ENCODE data around the gene NGDN. TPM values are rescaled to one million over a fixed set of nuclear protein-coding genes. Genes with fewer than 3 reads are reported as not detected.

The NGDN gene
- total RNA-seq, 1 donor from 2014 or later = 34.6 TPM

DNA sequence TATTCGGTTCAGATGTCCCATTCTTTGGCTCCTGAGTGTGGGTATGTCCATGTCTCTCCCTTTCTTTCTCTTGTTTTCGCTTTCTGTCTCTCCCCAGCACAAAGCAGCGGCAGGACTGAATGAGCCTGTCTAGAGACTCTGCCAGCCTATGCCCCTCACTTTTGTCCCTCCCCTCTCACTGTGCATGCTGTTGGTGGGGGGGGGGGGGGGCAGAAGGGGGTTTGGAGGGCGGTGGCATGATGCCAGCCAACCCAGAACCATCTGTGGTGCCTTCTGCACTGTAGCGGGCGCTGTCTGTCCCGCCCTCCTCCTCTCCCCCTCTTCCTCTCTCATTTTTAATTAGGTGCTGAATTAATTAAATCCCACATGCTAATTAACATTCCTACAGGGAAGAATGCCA, 17.7 kb downstream of the NGDN start:
- no peaks in the 10 kb centered on the region for H3K27me3 Mint-ChIP-seq (ENCODE audit: unreplicated experiment)
- no peaks in the 10 kb centered on the region for H3K9me3 Mint-ChIP-seq (ENCODE audit: unreplicated experiment)
- peaks cover 10% of the 10 kb centered on the region for H3K36me3 Mint-ChIP-seq (ENCODE audit: unreplicated experiment)
- TF ChIP-seq, protein P1, sequence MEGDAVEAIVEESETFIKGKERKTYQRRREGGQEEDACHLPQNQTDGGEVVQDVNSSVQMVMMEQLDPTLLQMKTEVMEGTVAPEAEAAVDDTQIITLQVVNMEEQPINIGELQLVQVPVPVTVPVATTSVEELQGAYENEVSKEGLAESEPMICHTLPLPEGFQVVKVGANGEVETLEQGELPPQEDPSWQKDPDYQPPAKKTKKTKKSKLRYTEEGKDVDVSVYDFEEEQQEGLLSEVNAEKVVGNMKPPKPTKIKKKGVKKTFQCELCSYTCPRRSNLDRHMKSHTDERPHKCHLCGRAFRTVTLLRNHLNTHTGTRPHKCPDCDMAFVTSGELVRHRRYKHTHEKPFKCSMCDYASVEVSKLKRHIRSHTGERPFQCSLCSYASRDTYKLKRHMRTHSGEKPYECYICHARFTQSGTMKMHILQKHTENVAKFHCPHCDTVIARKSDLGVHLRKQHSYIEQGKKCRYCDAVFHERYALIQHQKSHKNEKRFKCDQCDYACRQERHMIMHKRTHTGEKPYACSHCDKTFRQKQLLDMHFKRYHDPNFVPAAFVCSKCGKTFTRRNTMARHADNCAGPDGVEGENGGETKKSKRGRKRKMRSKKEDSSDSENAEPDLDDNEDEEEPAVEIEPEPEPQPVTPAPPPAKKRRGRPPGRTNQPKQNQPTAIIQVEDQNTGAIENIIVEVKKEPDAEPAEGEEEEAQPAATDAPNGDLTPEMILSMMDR (IDR thresholded peaks at IDR 0.05) = no peak
- no peak overlapping the region for H3K4me3 Mint-ChIP-seq (ENCODE audit: unreplicated experiment)
- H3K27ac Mint-ChIP-seq (ENCODE audit: unreplicated experiment) = no peak overlapping the region
- no peak for DNase-seq (ENCODE audit: extremely low spot score, unreplicated experiment)
- H3K4me1 Mint-ChIP-seq (ENCODE audit: unreplicated experiment) = no peaks in the 10 kb centered on the region

DNA sequence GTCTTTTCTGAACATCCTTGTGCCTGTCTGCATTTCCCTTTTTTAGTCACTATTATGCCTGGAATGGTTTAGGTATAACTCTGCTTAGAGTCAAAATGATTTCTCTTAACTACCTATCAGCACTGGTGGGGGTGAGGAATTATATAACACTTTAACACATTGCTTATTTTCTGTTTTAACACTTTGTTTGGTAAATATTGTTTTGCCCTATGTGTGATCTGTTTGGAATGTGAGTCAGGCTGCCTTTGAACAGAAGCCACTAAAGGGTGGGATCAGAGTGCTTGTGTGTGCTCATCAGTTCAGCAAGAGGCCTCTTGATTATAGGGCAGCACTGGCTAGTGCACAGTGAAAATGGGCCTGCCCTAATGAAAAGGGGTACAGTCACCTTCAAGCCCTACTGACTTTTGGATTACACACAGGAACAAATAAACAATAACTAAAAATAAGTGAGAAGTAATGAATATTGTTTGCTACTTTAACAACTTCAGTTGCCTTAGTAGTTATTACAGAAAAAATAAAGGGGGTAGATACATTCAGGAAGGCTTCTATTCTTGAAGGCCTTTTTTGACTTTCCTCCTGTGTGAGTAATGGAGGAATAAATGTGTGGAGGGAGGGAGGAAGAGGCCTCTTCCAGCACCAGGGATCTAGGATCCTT, 23.2 kb downstream of the NGDN start:
- no peak for DNase-seq (ENCODE audit: extremely low spot score, unreplicated experiment)
- H3K27me3 Mint-ChIP-seq (ENCODE audit: unreplicated experiment) = no peaks in the 10 kb centered on the region
- H3K36me3 Mint-ChIP-seq (ENCODE audit: unreplicated experiment) = peaks cover 3% of the 10 kb centered on the region
- no peak overlapping the region for H3K4me3 Mint-ChIP-seq (ENCODE audit: unreplicated experiment)
- no peak overlapping the region for H3K27ac Mint-ChIP-seq (ENCODE audit: unreplicated experiment)
- no peaks in the 10 kb centered on the region for H3K9me3 Mint-ChIP-seq (ENCODE audit: unreplicated experiment)
- H3K4me1 Mint-ChIP-seq (ENCODE audit: unreplicated experiment) = no peaks in the 10 kb centered on the region
- TF ChIP-seq, protein P1 (IDR thresholded peaks at IDR 0.05) = no peak

DNA sequence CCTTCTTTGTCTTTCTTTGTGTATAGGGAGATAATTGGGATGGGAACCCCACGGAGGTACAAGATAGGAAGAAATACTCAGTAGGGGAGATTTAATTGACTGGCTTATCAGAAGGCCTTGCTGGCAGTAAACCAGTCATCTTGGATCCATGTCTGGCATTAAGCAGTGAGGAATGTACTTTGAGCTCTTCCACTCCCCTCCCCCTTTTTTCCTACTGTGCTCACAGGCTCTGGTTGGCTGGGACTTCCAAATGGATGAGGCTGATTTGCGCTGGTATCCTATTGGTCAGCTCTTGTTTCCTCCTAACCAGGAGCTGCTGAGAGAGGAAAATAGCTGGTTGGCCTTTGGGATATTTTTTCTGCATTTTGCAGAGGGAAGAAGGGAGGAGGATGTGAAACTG, 24.7 kb downstream of the NGDN start:
- DNase-seq (ENCODE audit: extremely low spot score, unreplicated experiment) = no peak
- Mint-ChIP-seq H3K4me3 (ENCODE audit: unreplicated experiment) (no peak overlapping the region), H3K36me3 (ENCODE audit: unreplicated experiment) (peaks cover 3% of the 10 kb centered on the region), H3K27ac (ENCODE audit: unreplicated experiment) (no peak overlapping the region), H3K27me3 (ENCODE audit: unreplicated experiment) (no peaks in the 10 kb centered on the region), H3K9me3 (ENCODE audit: unreplicated experiment) (no peaks in the 10 kb centered on the region), H3K4me1 (ENCODE audit: unreplicated experiment) (no peaks in the 10 kb centered on the region)
- TF ChIP-seq, protein P1 (IDR thresholded peaks at IDR 0.05) = no peak

DNA sequence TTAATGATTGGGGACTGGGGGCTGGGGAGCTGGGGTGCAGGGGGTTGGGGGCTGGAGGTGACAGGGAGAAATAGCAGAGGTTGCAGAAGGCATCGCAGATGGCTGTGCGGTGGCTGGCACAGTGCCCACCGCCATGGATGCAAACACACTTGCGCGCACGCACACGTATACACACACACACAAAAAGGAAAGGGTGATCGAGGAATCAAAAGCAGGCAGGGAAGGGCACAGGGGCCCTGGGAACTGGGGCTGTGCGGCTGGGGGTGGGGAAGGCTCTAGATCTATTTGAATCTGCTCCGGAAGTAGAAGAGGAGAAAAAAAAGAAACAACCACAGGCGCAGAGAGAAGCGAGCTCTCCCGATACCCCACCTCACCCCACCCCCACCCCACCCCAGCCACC, 42.7 kb downstream of the NGDN start:
- Mint-ChIP-seq H3K27me3 (ENCODE audit: unreplicated experiment) (no peaks in the 10 kb centered on the region), H3K27ac (ENCODE audit: unreplicated experiment) (no peak overlapping the region), H3K9me3 (ENCODE audit: unreplicated experiment) (no peaks in the 10 kb centered on the region), H3K4me3 (ENCODE audit: unreplicated experiment) (no peak overlapping the region), H3K4me1 (ENCODE audit: unreplicated experiment) (no peaks in the 10 kb centered on the region), H3K36me3 (ENCODE audit: unreplicated experiment) (peaks cover 4% of the 10 kb centered on the region)
- DNase-seq (ENCODE audit: extremely low spot score, unreplicated experiment) = no peak
- TF ChIP-seq, protein P1 (IDR thresholded peaks at IDR 0.05) = no peak

DNA sequence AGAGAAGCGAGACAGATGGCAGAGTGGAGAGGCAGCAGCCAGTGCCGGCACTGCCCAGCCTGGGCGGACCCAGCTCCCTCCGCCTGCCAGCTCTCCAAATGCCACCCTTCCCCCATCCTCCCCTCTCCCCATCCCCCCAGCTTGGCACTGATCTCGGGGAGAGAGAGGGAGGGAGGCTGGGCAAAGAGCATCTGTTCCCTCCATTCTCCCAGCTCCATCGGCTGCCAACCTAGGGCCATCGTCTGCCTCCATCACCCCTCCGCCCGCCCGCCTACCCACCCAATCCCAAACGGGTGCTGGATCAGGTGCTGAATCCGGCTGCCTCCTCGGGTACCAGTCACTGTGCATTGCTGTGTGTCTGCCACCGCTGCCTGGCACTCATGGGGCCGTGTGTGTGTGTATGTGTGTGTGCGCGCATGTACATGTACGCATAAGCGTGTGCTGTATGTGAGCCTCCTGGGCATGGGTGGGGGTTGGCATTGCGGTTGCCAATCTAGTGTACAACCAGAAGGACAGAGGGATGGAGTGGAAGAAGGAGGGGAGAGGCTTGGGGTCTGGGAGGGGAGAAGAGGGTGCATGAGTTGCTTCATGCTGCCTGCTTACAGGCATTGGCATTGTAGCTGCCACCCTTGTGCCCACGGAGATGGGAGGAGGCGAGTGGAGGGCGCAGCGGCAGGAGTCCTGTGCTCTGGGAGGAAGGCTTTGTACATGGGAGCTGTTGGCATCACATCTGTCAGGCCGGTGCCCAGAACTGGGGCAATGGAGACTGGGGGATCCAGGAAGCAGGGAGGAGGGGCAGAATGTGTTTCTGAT, 43.7 kb downstream of the NGDN start:
- Mint-ChIP-seq H3K36me3 (ENCODE audit: unreplicated experiment) (peaks cover 4% of the 10 kb centered on the region), H3K27ac (ENCODE audit: unreplicated experiment) (no peak overlapping the region), H3K9me3 (ENCODE audit: unreplicated experiment) (no peaks in the 10 kb centered on the region), H3K4me1 (ENCODE audit: unreplicated experiment) (no peaks in the 10 kb centered on the region), H3K4me3 (ENCODE audit: unreplicated experiment) (no peak overlapping the region), H3K27me3 (ENCODE audit: unreplicated experiment) (no peaks in the 10 kb centered on the region)
- no peak for DNase-seq (ENCODE audit: extremely low spot score, unreplicated experiment)
- TF ChIP-seq, protein P1 (IDR thresholded peaks at IDR 0.05) = no peak
